Adrenal gland (tissue), 12 donors: ENCODE results near the gene ANK3. TPM values are rescaled to one million over a fixed set of nuclear protein-coding genes. Genes with fewer than 3 reads are reported as not detected.

ENCODE experiments used
- DNase-seq, 7 donors: peaks; one replicate each; pipeline ENCODE4 v3.0.0-alpha.2; 2019 to 2020
- H3K27ac ChIP-seq, 5 donors: fragments of 200-600 bp; sonication (generic) in 4 of 5; 1 replicate in 3 of 5; 2 replicates in 2 of 5; pipeline versions ENCODE4 v1.5.1 to v1.8.0; 2016 to 2020; ENCODE audit warnings: mild to moderate bottlenecking in 1 of 5
- H3K27me3 ChIP-seq: fragments of 200-600 bp; 2 replicates; pipeline ENCODE4 v1.8.0; 2021
- H3K36me3 ChIP-seq, 2 donors: fragments of 200-600 bp; replicated peaks in 1 of 2; 1 replicate in 1 of 2; 2 replicates in 1 of 2; pipeline versions ENCODE4 v1.5.1 to v1.8.0; 2018 to 2022
- H3K4me1 ChIP-seq, 2 donors: fragments of 200-600 bp; replicated peaks in 1 of 2; 1 replicate in 1 of 2; 2 replicates in 1 of 2; pipeline versions ENCODE4 v1.5.1 to v1.8.0; 2018 to 2021
- H3K4me3 ChIP-seq, 4 donors: fragments of 200-600 bp; sonication (generic) in 3 of 4; one replicate each; pipeline ENCODE4 v1.5.1; 2016 to 2018
- H3K9me3 ChIP-seq, 3 donors: fragments of 200-600 bp; sonication (generic) in 1 of 3; replicated peaks in 1 of 3; 1 replicate in 2 of 3; 2 replicates in 1 of 3; pipeline versions ENCODE4 v1.5.1 to v1.8.0; 2016 to 2021
- CTCF ChIP-seq, 6 experiments: fragments of 450-650 bp in 4 of 6; fragments of 200-600 bp in 2 of 6; sonication (generic) in 1 of 6; IDR thresholded peaks; 1 replicate in 5 of 6; 2 replicates in 1 of 6; pipeline versions ENCODE4 v1.5.1 to v1.8.0; 2016 to 2021; ENCODE audit warnings: antibody characterized with exemption in 6 of 6, mild to moderate bottlenecking in 2 of 6, moderate library complexity in 1 of 6
- POLR2A ChIP-seq, 2 donors: fragments of 450-650 bp; IDR thresholded peaks; one replicate each; pipeline ENCODE4 v1.6.1; 2017; ENCODE audit warnings: antibody characterized with exemption in 2 of 2, mild to moderate bottlenecking in 2 of 2, moderate library complexity in 1 of 2
- WGBS, 4 donors: extraction: QIAGEN DNeasy Blood & Tissue Kit in 2 of 4; methylation state at CpG; one replicate each; pipeline versions ENCODE4 v1.1.5 to v1.1.7; 2013 to 2017; 5-methylcytosine and 5-hydroxymethylcytosine counted together
- intact Hi-C, 2 donors: fragments of 100-400 bp; cut with DNase I; formaldehyde crosslinking; loops; one replicate each; pipeline versions ENCODE4 v1.14.1 to v1.15.0; 2022 to 2023
- polyA plus RNA-seq, 3 donors: library from polyadenylated mRNA; stranded (reverse); fragments of 200-250 nt in 2 of 3; fragments of 350-450 nt in 1 of 3; fragmentation: Illumina TruSeq in 1 of 3; extraction: RNeasy Lipid Tissue Mini Kit (QIAGEN cat#74804) in 1 of 3; gene quantifications; one replicate each; pipeline ENCODE4 v1.2.3, GENCODE V29; 2013 to 2014
- total RNA-seq, 9 donors: library from RNA; depleted of rRNA in 4 of 9; stranded (reverse); fragments of >200 nt in 4 of 9; fragments of 120-200 nt in 1 of 9; fragmentation: NEBNext Ultra II Directional in 1 of 9; extraction: Animal tissue kit (Norgen Biotek cat#: 25700) in 1 of 9; gene quantifications; one replicate each; pipeline versions ENCODE4 v1.1.0 to v1.2.4, GENCODE V29; 2013 to 2023
- donor health status: healthy with polysubstance abuse.
- donor health status: Bipolar disorder and iron deficiency.
- donor health status: DM: yes; HTN: yes; CAD: no.
- donor health status: DM: no; HTN: no; CAD: no.
- donor health status: DM: no; HTN: no; CAD: no.
- donor health status: DM: yes; HTN: yes; CAD: no.

The ANK3 gene
- total and polyA plus RNA-seq, 12 donors = 2.6 to 48.1 (median 15.2) TPM

GRCh38 chr10:60382946-60383681 is 6.6 kb downstream of the ANK3 start:
- H3K4me3 ChIP-seq = no peak overlapping the region

GRCh38 chr10:60380781-60381180 is 8.9 kb downstream of the ANK3 start:
- no peak for DNase-seq
- H3K27me3 ChIP-seq = no peaks in the 10 kb centered on the region
- no peaks in the 10 kb centered on the region for H3K9me3 ChIP-seq
- intact Hi-C loops = no loop called here
- peaks cover 0 to 5% of the 10 kb centered on the region in 2 donors for H3K4me1 ChIP-seq
- TF ChIP-seq POLR2A (IDR thresholded peaks at IDR 0.05) (no peak), CTCF (IDR thresholded peaks at IDR 0.05) (no peak)
- no peaks in the 10 kb centered on the region for H3K36me3 ChIP-seq
- no peak overlapping the region for H3K4me3 ChIP-seq
- WGBS, 4 donors = 90 to 93% (median 92%) methylated on average over 5 of the region's 5 CpGs
- H3K27ac ChIP-seq = no peak overlapping the region

More at GRCh38 chr10:60382946-60383681, 6.6 kb downstream of the ANK3 start:
- intact Hi-C loops = no loop called here
- no peak overlapping the region for H3K27ac ChIP-seq
- WGBS, 4 donors = 81 to 97% (median 88%) methylated on average over 1 of the region's 1 CpG
- H3K9me3 ChIP-seq = no peaks in the 10 kb centered on the region
- no peak for DNase-seq
- H3K27me3 ChIP-seq = no peaks in the 10 kb centered on the region
- H3K4me1 ChIP-seq = peaks cover 0 to 5% of the 10 kb centered on the region in 2 donors
- TF ChIP-seq CTCF (IDR thresholded peaks at IDR 0.05) = no peak
- no peak for TF ChIP-seq POLR2A (IDR thresholded peaks at IDR 0.05)
- H3K36me3 ChIP-seq = no peaks in the 10 kb centered on the region

DNA sequence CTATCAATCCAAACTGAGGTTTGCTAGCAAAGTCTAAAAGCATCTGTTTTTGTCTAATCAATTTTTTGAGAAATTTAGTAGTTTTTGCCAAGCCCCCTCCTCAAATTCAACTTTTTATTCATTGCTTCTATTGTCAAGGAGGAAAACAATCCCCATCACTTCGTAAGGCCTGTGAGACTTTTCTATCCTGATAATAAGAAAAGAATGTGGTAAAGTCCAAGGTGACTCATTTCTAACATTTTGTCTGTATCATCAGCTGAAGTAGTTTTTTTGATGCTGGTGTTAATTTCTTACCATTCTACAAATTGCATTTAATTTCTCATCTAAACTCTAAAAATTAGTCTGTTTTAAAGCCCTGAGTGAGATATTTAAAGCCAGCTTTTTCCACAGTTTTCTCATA is 11.7 kb downstream of the ANK3 start:
- WGBS, 4 donors = 66 to 83% (median 78%) methylated on average over 1 of the region's 1 CpG
- intact Hi-C loops = no loop called here
- TF ChIP-seq POLR2A (IDR thresholded peaks at IDR 0.05) (no peak), CTCF (IDR thresholded peaks at IDR 0.05) (no peak)
- H3K36me3 ChIP-seq = no peaks in the 10 kb centered on the region
- H3K4me1 ChIP-seq = no peaks in the 10 kb centered on the region
- no peak overlapping the region for H3K27ac ChIP-seq
- H3K9me3 ChIP-seq = no peaks in the 10 kb centered on the region
- H3K27me3 ChIP-seq = no peaks in the 10 kb centered on the region
- H3K4me3 ChIP-seq = no peak overlapping the region
- no peak for DNase-seq

DNA sequence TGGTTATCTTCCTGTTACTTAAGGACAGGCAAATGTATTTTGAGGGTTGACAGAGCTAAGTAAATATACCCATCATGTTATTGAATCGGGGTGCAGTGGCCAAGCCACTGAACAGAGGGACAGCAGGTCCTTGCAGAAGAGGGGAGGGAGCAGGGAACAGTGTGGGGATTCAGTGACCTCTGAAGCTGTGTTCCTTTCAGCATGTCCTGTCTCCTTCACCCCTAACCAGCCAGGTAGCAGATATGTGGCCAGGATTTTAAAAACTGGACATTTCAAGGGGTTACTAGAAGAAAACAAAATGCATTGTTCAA is 12.7 kb downstream of the ANK3 start:
- H3K27ac ChIP-seq = no peak overlapping the region
- TF ChIP-seq POLR2A (IDR thresholded peaks at IDR 0.05) = no peak
- no peak for TF ChIP-seq CTCF (IDR thresholded peaks at IDR 0.05)
- WGBS, 4 donors = 62 to 76% (median 66%) methylated on average over 1 of the region's 1 CpG
- intact Hi-C loops = no loop called here
- H3K36me3 ChIP-seq = no peaks in the 10 kb centered on the region
- no peak overlapping the region for H3K4me3 ChIP-seq
- no peaks in the 10 kb centered on the region for H3K27me3 ChIP-seq
- no peaks in the 10 kb centered on the region for H3K9me3 ChIP-seq
- DNase-seq = no peak
- H3K4me1 ChIP-seq = no peaks in the 10 kb centered on the region
